HTR-8/SVneo (cell line): ENCODE data around the gene USP17L5.
"Not testable (repeated sequence)": the region's sequence is repeated elsewhere in the genome, so short reads cannot be mapped to it uniquely, and the experiment has no call there.

Experiments used
- DNase-seq: peaks from one replicate; pipeline ENCODE4 v3.0.0; 2011; ENCODE audit warnings: low spot score, mixed read lengths; ENCODE audit not compliant: insufficient read length
- FAIRE-seq: peaks from 2 replicates; lab custom pipeline; 2011; peaks lifted over from hg19 to GRCh38; lab: Jason Lieb, UNC

USP17L5 gene, protein sequence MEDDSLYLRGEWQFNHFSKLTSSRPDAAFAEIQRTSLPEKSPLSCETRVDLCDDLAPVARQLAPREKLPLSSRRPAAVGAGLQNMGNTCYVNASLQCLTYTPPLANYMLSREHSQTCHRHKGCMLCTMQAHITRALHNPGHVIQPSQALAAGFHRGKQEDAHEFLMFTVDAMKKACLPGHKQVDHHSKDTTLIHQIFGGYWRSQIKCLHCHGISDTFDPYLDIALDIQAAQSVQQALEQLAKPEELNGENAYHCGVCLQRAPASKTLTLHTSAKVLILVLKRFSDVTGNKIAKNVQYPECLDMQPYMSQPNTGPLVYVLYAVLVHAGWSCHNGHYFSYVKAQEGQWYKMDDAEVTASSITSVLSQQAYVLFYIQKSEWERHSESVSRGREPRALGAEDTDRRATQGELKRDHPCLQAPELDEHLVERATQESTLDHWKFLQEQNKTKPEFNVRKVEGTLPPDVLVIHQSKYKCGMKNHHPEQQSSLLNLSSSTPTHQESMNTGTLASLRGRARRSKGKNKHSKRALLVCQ

DNA sequence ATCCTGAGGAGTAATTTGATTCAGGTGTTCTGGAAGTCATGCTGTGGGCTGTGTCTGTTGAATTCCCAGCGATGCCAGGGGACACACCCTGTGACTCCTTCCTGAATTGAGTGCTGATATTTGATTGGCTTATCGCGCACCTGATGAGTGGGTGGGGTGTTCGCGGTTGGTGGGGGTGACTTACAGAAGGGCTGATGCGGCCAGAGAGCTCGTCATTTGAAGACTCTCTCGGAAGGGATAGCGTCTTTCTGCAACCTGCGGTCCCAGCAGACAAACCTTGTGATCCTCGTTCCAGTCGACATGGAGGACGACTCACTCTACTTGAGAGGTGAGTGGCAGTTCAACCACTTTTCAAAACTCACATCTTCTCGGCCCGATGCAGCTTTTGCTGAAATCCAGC, at the start of gene USP17L5:
USP17L5 (plus strand) TSS at position 301 of the 400 bp plus-strand sequence; CDS start at position 301, 0 bp downstream.
- FAIRE-seq, DNase-seq: not testable (repeated sequence)

DNA sequence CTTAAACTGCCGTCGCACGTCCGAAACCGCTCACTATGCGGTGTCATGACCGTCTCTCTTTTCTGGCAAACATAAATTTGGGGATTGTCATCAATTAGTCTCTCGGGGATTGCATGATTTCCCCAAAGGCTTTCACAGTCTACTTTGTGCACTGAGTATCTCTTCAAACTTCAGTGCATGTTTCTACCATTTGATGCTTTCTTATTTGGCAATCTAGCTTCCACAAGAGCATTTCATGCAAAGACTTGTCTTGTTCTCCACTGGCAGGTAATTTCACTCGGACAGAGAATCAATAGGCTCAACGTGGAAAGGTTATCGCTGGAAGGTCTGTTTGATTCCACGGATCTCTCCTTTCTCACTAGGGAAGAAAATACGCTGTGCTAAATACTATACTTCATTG, 15.0 kb upstream of the USP17L5 start:
- not testable (repeated sequence) for FAIRE-seq, DNase-seq

DNA sequence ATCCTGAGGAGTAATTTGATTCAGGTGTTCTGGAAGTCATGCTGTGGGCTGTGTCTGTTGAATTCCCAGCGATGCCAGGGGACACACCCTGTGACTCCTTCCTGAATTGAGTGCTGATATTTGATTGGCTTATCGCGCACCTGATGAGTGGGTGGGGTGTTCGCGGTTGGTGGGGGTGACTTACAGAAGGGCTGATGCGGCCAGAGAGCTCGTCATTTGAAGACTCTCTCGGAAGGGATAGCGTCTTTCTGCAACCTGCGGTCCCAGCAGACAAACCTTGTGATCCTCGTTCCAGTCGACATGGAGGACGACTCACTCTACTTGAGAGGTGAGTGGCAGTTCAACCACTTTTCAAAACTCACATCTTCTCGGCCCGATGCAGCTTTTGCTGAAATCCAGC, 14.3 kb upstream of the USP17L5 start, which contains the start of gene USP17L24:
USP17L24 (plus strand) TSS at position 301 of the 400 bp plus-strand sequence; CDS start at position 301, 0 bp downstream.
- not testable (repeated sequence) for DNase-seq, FAIRE-seq

DNA sequence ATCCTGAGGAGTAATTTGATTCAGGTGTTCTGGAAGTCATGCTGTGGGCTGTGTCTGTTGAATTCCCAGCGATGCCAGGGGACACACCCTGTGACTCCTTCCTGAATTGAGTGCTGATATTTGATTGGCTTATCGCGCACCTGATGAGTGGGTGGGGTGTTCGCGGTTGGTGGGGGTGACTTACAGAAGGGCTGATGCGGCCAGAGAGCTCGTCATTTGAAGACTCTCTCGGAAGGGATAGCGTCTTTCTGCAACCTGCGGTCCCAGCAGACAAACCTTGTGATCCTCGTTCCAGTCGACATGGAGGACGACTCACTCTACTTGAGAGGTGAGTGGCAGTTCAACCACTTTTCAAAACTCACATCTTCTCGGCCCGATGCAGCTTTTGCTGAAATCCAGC, 9.6 kb upstream of the USP17L5 start, which contains the start of gene USP17L25:
USP17L25 (plus strand) TSS at position 301 of the 400 bp plus-strand sequence; CDS start at position 301, 0 bp downstream.
- not testable (repeated sequence) for FAIRE-seq, DNase-seq

DNA sequence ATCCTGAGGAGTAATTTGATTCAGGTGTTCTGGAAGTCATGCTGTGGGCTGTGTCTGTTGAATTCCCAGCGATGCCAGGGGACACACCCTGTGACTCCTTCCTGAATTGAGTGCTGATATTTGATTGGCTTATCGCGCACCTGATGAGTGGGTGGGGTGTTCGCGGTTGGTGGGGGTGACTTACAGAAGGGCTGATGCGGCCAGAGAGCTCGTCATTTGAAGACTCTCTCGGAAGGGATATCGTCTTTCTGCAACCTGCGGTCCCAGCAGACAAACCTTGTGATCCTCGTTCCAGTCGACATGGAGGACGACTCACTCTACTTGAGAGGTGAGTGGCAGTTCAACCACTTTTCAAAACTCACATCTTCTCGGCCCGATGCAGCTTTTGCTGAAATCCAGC, 4.8 kb upstream of the USP17L5 start, which contains the start of gene USP17L26:
USP17L26 (plus strand) TSS at position 301 of the 400 bp plus-strand sequence; CDS start at position 301, 0 bp downstream.
- not testable (repeated sequence) for FAIRE-seq

DNA sequence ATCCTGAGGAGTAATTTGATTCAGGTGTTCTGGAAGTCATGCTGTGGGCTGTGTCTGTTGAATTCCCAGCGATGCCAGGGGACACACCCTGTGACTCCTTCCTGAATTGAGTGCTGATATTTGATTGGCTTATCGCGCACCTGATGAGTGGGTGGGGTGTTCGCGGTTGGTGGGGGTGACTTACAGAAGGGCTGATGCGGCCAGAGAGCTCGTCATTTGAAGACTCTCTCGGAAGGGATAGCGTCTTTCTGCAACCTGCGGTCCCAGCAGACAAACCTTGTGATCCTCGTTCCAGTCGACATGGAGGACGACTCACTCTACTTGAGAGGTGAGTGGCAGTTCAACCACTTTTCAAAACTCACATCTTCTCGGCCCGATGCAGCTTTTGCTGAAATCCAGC, 4.6 kb downstream of the USP17L5 start, which contains the start of gene USP17L27:
USP17L27 (plus strand) TSS at position 301 of the 400 bp plus-strand sequence; CDS start at position 301, 0 bp downstream.
- FAIRE-seq: not testable (repeated sequence)

More for the DNA sequence above, 4.8 kb upstream of the USP17L5 start, which contains the start of gene USP17L26:
- DNase-seq: not testable (repeated sequence)

DNA sequence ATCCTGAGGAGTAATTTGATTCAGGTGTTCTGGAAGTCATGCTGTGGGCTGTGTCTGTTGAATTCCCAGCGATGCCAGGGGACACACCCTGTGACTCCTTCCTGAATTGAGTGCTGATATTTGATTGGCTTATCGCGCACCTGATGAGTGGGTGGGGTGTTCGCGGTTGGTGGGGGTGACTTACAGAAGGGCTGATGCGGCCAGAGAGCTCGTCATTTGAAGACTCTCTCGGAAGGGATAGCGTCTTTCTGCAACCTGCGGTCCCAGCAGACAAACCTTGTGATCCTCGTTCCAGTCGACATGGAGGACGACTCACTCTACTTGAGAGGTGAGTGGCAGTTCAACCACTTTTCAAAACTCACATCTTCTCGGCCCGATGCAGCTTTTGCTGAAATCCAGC, 9.4 kb downstream of the USP17L5 start, which contains the start of gene USP17L28:
USP17L28 (plus strand) TSS at position 301 of the 400 bp plus-strand sequence; CDS start at position 301, 0 bp downstream.
- not testable (repeated sequence) for FAIRE-seq, DNase-seq

More for the DNA sequence above, 4.6 kb downstream of the USP17L5 start, which contains the start of gene USP17L27:
- DNase-seq: not testable (repeated sequence)

DNA sequence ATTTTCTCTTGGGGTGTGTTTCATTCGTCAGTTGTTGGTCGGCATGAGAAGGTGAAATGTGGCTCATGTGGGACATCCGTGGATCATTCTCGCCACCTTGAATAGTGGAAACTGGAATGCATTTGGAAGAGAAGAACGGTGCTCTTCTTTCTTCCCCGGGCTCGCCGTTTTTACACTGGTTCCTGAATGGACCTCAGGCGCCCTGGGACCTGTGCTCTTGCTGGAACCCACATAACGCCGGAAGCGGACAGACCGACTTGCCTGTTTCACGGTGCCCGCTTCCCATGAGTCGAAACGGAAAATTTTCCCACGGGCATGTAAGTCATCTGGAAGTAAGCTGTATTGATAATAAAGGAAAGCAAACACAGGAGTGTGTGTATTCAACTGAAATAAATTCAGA, 11.7 kb downstream of the USP17L5 start:
- DNase-seq, FAIRE-seq: not testable (repeated sequence)

DNA sequence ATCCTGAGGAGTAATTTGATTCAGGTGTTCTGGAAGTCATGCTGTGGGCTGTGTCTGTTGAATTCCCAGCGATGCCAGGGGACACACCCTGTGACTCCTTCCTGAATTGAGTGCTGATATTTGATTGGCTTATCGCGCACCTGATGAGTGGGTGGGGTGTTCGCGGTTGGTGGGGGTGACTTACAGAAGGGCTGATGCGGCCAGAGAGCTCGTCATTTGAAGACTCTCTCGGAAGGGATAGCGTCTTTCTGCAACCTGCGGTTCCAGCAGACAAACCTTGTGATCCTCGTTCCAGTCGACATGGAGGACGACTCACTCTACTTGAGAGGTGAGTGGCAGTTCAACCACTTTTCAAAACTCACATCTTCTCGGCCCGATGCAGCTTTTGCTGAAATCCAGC, 14.1 kb downstream of the USP17L5 start, which contains the start of gene USP17L29:
USP17L29 (plus strand) TSS at position 301 of the 400 bp plus-strand sequence; CDS start at position 301, 0 bp downstream.
- FAIRE-seq: not testable (repeated sequence)

DNA sequence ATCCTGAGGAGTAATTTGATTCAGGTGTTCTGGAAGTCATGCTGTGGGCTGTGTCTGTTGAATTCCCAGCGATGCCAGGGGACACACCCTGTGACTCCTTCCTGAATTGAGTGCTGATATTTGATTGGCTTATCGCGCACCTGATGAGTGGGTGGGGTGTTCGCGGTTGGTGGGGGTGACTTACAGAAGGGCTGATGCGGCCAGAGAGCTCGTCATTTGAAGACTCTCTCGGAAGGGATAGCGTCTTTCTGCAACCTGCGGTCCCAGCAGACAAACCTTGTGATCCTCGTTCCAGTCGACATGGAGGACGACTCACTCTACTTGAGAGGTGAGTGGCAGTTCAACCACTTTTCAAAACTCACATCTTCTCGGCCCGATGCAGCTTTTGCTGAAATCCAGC, 23.6 kb downstream of the USP17L5 start, which contains the start of gene USP17L30:
USP17L30 (plus strand) TSS at position 301 of the 400 bp plus-strand sequence; CDS start at position 301, 0 bp downstream.
- not testable (repeated sequence) for FAIRE-seq, DNase-seq

More for the DNA sequence above, 14.1 kb downstream of the USP17L5 start, which contains the start of gene USP17L29:
- not testable (repeated sequence) for DNase-seq

DNA sequence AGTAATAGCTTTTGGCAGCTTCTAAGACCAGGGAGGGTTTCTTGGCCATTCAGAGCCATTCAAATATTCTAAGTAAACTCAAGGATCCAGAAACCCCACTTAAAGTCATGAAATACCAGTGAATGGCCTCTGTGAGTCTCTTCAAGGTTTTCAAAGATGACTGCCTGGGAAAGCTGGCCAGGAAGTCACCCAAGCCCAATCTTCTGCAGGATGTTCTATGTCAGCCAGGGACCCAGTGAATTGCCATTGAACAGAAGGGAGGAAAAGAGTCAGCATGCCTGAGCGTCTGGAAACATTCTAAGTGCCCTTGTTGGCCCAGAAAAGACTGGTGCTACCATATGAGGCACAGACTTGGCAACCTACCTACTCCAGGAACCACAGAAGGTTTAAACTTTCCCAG, 40.7 kb downstream of the USP17L5 start:
- DNase-seq, FAIRE-seq: not testable (repeated sequence)

DNA sequence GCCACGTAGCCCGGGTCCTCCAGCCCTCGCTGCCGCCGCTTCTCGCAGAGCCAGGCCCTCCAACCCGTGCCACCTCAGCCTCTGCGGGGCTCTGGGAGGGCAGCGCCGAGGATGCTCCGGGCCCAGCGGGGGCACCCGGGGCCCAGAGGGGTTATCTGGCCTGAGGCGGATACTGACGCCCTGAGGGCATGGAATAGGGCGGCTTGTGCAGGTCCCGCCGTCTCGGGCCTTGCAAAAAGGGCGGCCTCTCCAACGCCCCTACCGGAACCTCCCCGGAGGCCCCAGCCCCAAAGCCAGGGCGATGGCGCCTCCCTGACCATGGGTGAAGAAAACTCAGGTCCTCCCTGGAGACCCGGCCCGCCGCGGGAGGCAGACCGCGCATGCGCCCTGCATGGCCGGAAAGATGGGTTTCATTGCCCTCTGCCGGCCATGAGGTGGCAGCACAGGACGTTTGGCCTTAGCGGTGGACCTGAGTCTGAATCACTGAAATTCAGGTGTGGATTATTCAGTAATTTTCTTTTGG, 41.9 kb downstream of the USP17L5 start:
- DNase-seq, FAIRE-seq: not testable (repeated sequence)

DNA sequence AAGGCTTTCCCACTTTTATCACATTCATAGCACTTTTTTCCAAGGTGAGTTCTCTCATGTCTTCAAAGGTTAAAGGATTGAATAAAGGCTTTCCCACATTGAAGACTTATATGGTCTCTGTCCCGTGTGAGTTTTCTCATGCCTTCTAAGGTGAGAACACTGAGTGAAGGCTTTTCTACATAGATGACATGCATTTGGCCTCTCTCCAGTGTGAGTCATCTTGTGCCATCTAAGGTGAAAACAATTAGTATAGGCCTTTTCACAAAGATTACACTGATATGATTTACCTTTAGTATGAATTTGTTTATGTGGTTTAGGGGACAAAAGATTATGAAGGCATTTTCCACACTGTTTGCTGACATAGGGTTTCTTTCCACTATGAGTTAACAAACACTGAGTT, 44.9 kb downstream of the USP17L5 start:
- DNase-seq (no peak), FAIRE-seq (no peak)

DNA sequence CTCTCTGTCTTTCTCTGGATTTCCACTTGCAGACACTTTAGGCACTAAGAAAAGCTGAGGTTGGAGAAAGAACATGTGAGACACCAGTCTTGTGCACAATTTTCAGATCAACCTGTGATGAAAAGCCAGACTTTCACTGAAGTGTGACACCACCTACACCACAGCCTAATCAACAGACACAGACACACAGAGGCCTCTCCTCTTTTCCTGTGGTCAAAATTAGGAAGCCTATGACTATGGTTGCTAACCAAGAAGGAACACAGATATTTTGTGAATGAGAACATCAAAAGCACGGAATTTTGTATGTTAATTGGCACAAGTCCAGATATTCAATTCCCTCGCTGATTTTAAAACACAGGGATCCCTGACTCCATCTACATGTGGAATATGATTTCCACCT, 49.8 kb downstream of the USP17L5 start:
- not testable (repeated sequence) for FAIRE-seq, DNase-seq
